GM12875 (cell line): ENCODE data around the gene SYT8.
A peak's percentile ranks its signal among the peaks of the same experiment; 100 is the strongest.

ENCODE experiments used
- H3K4me3 ChIP-seq: one replicate; pipeline ENCODE4 v1.5.1; 2011; ENCODE audit warnings: low read depth, low read length, control low read depth
- TF ChIP-seq, protein P1 (sequence below): IDR thresholded peaks from 2 replicates; pipeline ENCODE4 v1.5.1; 2011; ENCODE audit warnings: low read depth, mild to moderate bottlenecking, control low read depth, inconsistent platforms, low read length, moderate library complexity, borderline replicate concordance; ENCODE audit not compliant: insufficient read depth

SYT8 gene

DNA sequence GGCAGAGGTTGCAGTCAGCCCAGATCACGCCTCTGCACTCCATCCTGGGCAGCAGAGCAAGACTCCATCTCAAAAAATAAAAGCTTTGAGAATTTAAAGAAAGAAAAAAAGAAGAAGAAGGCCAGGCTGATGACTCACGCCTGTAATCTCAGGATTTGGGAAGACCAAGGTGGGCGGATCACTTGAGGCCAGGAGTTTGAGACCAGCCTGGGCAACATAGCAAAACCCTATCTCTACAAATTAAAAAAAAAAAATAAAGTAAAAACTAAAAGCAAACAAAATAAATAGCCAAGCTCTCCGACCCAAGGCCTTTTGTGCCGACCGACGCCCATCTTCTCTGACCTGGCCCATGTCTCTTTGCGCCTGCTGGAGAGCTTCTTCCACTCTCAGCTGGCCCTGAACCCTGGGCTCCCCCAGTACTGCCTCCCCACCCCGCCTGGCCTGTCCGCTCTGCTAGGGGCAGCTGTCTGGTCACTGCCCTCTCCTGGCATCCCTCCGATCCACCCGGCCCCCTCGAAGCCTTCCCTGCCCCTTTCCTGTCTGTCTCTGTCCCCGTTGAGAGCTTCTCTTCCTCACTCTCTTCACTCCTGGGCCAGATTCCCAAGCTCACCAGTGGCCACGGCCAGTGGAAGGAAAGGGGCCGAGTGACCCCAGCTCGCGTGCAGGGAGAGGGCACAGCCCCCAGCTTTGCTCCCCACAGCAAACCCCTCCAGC is 13.3 kb downstream of the SYT8 start:
- TF ChIP-seq, protein P1, sequence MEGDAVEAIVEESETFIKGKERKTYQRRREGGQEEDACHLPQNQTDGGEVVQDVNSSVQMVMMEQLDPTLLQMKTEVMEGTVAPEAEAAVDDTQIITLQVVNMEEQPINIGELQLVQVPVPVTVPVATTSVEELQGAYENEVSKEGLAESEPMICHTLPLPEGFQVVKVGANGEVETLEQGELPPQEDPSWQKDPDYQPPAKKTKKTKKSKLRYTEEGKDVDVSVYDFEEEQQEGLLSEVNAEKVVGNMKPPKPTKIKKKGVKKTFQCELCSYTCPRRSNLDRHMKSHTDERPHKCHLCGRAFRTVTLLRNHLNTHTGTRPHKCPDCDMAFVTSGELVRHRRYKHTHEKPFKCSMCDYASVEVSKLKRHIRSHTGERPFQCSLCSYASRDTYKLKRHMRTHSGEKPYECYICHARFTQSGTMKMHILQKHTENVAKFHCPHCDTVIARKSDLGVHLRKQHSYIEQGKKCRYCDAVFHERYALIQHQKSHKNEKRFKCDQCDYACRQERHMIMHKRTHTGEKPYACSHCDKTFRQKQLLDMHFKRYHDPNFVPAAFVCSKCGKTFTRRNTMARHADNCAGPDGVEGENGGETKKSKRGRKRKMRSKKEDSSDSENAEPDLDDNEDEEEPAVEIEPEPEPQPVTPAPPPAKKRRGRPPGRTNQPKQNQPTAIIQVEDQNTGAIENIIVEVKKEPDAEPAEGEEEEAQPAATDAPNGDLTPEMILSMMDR, result no peak
- H3K4me3 ChIP-seq, result no peak overlapping the region

DNA sequence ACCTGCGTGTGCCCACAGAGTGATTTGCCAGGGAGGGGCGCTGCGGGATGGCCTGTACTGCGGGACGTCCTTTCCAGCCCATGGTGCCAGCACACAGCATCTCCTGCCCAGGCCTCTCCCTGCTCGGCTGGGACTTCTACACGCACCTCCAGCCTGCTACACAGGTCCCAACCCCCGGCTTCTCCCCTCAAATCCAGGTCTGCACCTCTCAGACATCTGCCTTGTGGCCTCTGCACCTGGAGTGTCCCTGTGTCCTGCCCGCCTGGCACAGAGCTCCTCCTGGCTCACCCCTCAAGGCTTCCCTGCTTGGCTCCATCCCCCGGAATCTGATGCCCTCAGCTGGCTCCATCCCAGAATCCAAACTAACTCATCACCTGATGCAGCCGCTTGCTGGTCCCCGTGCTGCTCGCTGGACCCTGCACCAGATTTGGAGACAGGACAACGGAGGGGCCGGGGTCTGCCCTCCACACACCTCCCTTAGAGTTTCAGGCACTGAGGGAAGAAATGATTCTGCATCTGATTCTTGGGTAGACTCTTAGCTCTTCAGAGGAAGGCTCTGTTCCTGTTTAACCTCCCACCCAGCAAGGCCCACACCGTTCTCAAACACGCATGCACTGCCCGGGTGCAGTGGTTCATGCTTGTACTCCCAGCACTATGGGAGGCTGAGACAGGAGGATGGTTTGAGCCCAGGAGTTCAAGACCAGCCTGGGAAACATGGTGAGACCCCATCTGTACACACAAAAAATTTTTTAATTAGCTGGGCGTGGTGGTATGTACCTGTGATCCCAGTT is 14.0 kb downstream of the SYT8 start:
- TF ChIP-seq, protein P1, result no peak
- H3K4me3 ChIP-seq, result no peak overlapping the region

DNA sequence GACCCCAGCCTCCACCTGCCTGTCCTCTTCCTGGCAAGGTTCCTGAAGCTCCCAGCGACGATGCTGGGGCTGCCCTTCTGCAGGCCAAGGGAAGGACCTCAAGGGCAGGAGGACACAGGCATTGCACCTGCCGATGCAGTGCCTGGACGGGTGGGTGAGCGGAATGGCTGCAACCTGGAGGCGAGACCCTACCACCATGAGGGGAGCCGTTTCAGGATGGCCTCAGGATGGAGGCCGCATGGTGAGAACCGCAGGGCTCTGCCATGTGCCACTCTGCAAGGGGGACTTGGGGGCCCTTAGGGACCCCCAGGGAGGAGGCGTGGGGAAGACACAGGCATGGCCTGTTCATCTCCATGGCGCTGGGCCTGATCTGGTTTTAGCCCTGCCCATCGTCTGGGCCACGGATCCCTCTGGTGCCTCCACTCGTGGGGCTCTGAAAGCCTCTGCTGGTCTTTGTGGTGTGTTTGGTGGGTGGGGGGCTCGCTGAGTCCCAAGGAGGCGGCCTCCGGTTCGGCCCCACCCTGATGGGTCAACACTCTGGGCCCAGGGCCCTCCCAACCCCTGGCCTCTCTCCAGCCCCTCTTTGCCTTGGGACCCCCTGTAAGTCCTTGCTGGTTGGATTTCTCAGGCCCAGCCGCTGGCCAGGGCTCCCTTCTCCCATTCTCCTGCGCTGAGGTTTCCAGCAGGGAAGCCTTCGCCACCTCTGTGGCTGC is 16.8 kb downstream of the SYT8 start:
- TF ChIP-seq, protein P1, result no peak
- H3K4me3 ChIP-seq, result no peak overlapping the region

DNA sequence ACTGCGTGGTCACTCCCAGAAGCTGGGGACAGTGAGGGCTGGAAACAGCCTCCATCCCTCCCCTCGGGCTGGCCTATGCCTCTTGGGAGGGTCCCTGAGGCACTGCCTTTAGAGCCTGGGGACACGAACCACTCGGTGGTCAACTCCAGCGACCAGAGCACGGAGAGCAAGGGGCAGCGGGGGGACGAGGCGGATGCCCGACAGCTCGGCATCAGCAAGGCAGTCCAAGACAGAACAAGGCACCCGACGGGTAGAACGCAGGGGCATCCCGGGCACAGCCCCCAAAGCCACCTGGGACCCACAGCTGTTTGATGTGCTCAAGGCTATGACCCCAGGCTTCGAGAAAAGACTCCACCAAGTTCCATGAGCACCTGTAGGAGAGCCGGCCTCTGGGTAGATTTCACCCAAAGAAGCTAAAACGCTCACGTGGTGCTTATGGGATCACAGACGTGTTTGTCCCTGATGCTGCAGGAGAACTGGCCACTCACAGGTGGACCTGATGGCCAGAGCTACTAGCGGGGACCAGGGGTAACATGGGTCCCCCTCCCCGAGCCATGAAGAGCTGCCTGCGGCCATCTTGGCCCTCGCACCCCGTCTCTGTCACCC is 17.6 kb downstream of the SYT8 start:
- peak overlapping the region; percentile 37 for H3K4me3 ChIP-seq
- TF ChIP-seq, protein P1, result no peak

DNA sequence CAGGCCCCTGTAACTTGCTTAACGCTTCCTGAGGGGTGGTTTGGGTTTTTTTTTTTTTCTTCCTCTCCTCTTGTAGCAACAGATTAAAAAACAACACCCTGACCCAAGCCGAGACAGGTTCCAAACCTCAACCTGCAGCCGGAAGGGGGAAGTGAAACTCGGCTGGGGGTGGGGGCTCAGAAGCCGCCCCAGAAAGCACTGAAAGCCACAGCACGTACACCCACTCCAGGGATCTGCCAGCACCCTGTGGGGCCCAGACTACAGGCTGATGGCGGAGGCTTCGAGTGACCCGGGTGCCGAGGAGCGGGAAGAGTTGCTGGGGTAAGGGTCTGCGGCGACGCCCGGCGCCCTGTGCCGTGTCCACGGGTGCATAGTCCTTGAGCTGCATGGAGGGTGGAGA is 18.1 kb downstream of the SYT8 start, which contains the start of gene LSP1:
Gene LSP1, plus strand, starts transcription at position 208 of the 400 bp plus-strand sequence. Its CDS starts 61 bp downstream, at position 269.
- TF ChIP-seq, protein P1, result no peak
- peak within 1 kb of the TSS; percentile 96 for H3K4me3 ChIP-seq

DNA sequence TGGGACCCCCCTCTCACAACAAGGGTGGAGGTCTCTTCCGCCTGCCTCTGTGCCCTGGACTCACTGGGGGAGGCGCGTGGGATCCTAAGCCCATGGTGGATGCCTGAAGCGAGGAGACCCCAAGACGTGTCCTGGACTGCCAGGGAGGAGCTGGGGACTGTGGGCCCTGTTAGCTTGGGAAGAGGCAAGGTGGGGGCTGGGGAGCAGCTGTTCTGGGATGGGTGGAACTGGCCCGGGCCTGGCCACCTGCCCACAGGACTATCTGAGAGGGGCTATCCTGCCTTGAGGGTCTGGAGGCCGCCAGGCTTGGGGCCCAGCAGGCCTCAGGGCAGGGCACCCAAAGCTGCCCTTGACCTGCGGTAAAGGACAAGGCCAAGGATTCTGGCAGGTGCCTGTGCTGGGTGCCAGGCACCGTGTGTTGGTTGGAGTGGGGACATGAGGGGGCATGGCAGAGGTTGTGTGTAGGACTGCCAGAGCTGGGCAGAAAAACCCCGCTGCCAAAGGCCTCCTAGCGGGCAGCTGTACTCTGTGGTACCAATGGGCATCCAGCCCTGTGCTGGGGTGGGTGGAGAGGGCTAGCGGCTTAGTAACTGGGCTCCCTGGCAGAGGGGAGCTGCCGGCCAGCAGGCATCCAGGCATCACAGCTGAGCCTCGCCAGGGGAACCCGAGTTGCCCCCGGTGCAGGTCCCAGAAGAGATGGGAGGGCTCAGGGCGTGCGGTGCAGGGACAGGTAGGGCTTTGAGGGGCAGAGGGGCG is 18.8 kb downstream of the SYT8 start:
- TF ChIP-seq, protein P1, result no peak
- peak overlapping the region; percentile 96 for H3K4me3 ChIP-seq
